Adrenal gland (tissue), 12 donors: ENCODE data around the gene ARHGEF7. TPM values are rescaled to one million over a fixed set of nuclear protein-coding genes. Genes with fewer than 3 reads are reported as not detected.

ENCODE experiments used
- DNase-seq, 7 donors: peaks; one replicate each; pipeline ENCODE4 v3.0.0-alpha.2; 2019 to 2020
- H3K27ac ChIP-seq, 5 donors: fragments of 200-600 bp; sonication (generic) in 4 of 5; 1 replicate in 3 of 5; 2 replicates in 2 of 5; pipeline versions ENCODE4 v1.5.1 to v1.8.0; 2016 to 2020; ENCODE audit warnings: mild to moderate bottlenecking in 1 of 5
- H3K27me3 ChIP-seq: fragments of 200-600 bp; 2 replicates; pipeline ENCODE4 v1.8.0; 2021
- H3K36me3 ChIP-seq, 2 donors: fragments of 200-600 bp; replicated peaks in 1 of 2; 1 replicate in 1 of 2; 2 replicates in 1 of 2; pipeline versions ENCODE4 v1.5.1 to v1.8.0; 2018 to 2022
- H3K4me1 ChIP-seq, 2 donors: fragments of 200-600 bp; replicated peaks in 1 of 2; 1 replicate in 1 of 2; 2 replicates in 1 of 2; pipeline versions ENCODE4 v1.5.1 to v1.8.0; 2018 to 2021
- H3K4me3 ChIP-seq, 4 donors: fragments of 200-600 bp; sonication (generic) in 3 of 4; one replicate each; pipeline ENCODE4 v1.5.1; 2016 to 2018
- H3K9me3 ChIP-seq, 3 donors: fragments of 200-600 bp; sonication (generic) in 1 of 3; replicated peaks in 1 of 3; 1 replicate in 2 of 3; 2 replicates in 1 of 3; pipeline versions ENCODE4 v1.5.1 to v1.8.0; 2016 to 2021
- CTCF ChIP-seq, 6 experiments: fragments of 450-650 bp in 4 of 6; fragments of 200-600 bp in 2 of 6; sonication (generic) in 1 of 6; IDR thresholded peaks; 1 replicate in 5 of 6; 2 replicates in 1 of 6; pipeline versions ENCODE4 v1.5.1 to v1.8.0; 2016 to 2021; ENCODE audit warnings: antibody characterized with exemption in 6 of 6, mild to moderate bottlenecking in 2 of 6, moderate library complexity in 1 of 6
- POLR2A ChIP-seq, 2 donors: fragments of 450-650 bp; IDR thresholded peaks; one replicate each; pipeline ENCODE4 v1.6.1; 2017; ENCODE audit warnings: antibody characterized with exemption in 2 of 2, mild to moderate bottlenecking in 2 of 2, moderate library complexity in 1 of 2
- WGBS, 4 donors: extraction: QIAGEN DNeasy Blood & Tissue Kit in 2 of 4; methylation state at CpG; one replicate each; pipeline versions ENCODE4 v1.1.5 to v1.1.7; 2013 to 2017; 5-methylcytosine and 5-hydroxymethylcytosine counted together
- intact Hi-C, 2 donors: fragments of 100-400 bp; cut with DNase I; formaldehyde crosslinking; loops; one replicate each; pipeline versions ENCODE4 v1.14.1 to v1.15.0; 2022 to 2023
- polyA plus RNA-seq, 3 donors: library from polyadenylated mRNA; stranded (reverse); fragments of 200-250 nt in 2 of 3; fragments of 350-450 nt in 1 of 3; fragmentation: Illumina TruSeq in 1 of 3; extraction: RNeasy Lipid Tissue Mini Kit (QIAGEN cat#74804) in 1 of 3; gene quantifications; one replicate each; pipeline ENCODE4 v1.2.3, GENCODE V29; 2013 to 2014
- total RNA-seq, 9 donors: library from RNA; depleted of rRNA in 4 of 9; stranded (reverse); fragments of >200 nt in 4 of 9; fragments of 120-200 nt in 1 of 9; fragmentation: NEBNext Ultra II Directional in 1 of 9; extraction: Animal tissue kit (Norgen Biotek cat#: 25700) in 1 of 9; gene quantifications; one replicate each; pipeline versions ENCODE4 v1.1.0 to v1.2.4, GENCODE V29; 2013 to 2023
- donor health status: healthy with polysubstance abuse.
- donor health status: Bipolar disorder and iron deficiency.
- donor health status: DM: yes; HTN: yes; CAD: no.
- donor health status: DM: no; HTN: no; CAD: no.
- donor health status: DM: no; HTN: no; CAD: no.
- donor health status: DM: yes; HTN: yes; CAD: no.

Gene ARHGEF7
- total and polyA plus RNA-seq, 12 donors: 25.3 to 69.3 (median 53.2) TPM

- intact Hi-C loops: no loop called here
- TF ChIP-seq POLR2A (IDR thresholded peaks at IDR 0.05) (no peak), CTCF (IDR thresholded peaks at IDR 0.05) (no peak)
- peak in 1 of 7 donors; percentile 29 for DNase-seq
- no peak overlapping the region for H3K4me3 ChIP-seq
- H3K27me3 ChIP-seq: no peaks in the 10 kb centered on the region
- H3K27ac ChIP-seq: no peak overlapping the region
- no peaks in the 10 kb centered on the region for H3K36me3 ChIP-seq
- no peaks in the 10 kb centered on the region for H3K9me3 ChIP-seq
- 87 to 93% (median 90%) methylated on average over 32 of the region's 32 CpGs for WGBS, 4 donors
- no peaks in the 10 kb centered on the region for H3K4me1 ChIP-seq
Observed at GRCh38 chr13:111327730-111328573, 212.8 kb downstream of the ARHGEF7 start.

DNA sequence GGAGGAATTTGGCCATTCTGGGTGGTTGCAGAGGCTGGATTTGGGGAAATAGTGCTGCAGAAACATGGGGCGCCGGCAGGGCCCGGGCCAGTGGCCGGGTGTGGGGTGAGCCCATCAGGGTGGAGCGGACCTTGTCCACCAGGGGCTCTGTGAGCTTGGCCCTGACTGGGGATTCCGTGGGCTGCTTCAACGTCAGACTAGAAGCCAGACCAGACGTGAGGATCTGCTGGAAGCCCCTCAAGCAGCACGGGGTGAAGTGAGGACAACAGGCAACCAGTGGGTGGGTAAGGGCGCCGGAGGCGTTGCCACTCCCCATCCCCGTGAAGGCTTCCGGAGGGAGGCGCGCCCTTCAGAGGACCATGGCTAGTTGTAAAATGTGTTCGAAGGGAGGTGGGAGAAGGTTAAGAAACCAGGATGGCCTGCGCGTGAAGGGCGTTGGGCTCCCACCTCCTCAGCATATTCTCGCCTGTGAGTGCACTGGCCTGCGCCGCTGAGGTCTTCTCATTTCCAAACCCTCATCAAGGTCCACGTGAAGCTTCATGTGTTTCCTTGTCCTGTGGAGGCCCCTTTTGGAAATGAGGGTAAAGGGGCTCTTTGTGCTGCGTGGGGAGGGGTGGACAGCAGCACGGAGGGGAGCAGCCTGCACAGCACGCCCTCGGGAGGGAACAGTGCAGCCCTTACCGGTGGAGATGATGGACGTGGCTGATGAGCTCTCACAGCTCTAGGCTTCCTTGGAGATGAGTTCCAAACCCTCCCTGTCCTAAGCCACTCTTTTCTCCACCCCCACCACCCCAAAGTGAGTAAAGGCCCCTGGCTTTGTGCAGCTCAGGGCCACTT lies 213.7 kb downstream of the ARHGEF7 start:
- intact Hi-C loops: no loop called here
- H3K27me3 ChIP-seq: no peaks in the 10 kb centered on the region
- no peaks in the 10 kb centered on the region for H3K4me1 ChIP-seq
- DNase-seq: peak in 1 of 7 donors; percentile 23
- H3K27ac ChIP-seq: no peak overlapping the region
- no peak overlapping the region for H3K4me3 ChIP-seq
- H3K9me3 ChIP-seq: no peaks in the 10 kb centered on the region
- TF ChIP-seq CTCF (IDR thresholded peaks at IDR 0.05) (no peak), POLR2A (IDR thresholded peaks at IDR 0.05) (no peak)
- 85 to 94% (median 87%) methylated on average over 22 to 30 of the region's 30 CpGs for WGBS, 4 donors
- H3K36me3 ChIP-seq: no peaks in the 10 kb centered on the region

DNA sequence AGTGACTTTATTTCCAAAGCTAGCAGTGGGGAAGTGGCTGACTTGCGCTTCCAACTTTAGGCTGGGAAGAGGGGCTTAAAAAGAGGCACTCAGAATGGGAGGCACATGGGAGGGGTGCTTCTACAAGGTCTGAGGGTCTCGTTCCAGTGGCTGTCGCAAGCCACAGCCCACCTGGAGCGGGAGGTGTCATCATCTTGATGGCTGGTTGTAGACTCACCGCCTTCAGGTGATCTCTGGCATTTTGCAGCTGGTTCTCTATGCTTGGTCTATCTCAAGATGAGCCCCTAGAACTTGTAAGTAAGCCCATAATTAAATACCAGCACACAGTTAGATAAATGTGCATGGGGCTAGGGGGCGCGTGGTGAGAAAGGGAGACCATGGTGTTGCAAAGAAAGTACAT lies 214.5 kb downstream of the ARHGEF7 start:
- Histone ChIP-seq H3K4me1 (no peaks in the 10 kb centered on the region), H3K27me3 (no peaks in the 10 kb centered on the region), H3K9me3 (no peaks in the 10 kb centered on the region), H3K27ac (no peak overlapping the region), H3K4me3 (no peak overlapping the region), H3K36me3 (no peaks in the 10 kb centered on the region)
- WGBS, 4 donors: 90 to 93% (median 93%) methylated on average over 6 to 7 of the region's 7 CpGs
- peak in 1 of 7 donors; percentile 17 for DNase-seq
- TF ChIP-seq POLR2A (IDR thresholded peaks at IDR 0.05): no peak
- TF ChIP-seq CTCF (IDR thresholded peaks at IDR 0.05): no peak
- intact Hi-C loops: no loop called here

DNA sequence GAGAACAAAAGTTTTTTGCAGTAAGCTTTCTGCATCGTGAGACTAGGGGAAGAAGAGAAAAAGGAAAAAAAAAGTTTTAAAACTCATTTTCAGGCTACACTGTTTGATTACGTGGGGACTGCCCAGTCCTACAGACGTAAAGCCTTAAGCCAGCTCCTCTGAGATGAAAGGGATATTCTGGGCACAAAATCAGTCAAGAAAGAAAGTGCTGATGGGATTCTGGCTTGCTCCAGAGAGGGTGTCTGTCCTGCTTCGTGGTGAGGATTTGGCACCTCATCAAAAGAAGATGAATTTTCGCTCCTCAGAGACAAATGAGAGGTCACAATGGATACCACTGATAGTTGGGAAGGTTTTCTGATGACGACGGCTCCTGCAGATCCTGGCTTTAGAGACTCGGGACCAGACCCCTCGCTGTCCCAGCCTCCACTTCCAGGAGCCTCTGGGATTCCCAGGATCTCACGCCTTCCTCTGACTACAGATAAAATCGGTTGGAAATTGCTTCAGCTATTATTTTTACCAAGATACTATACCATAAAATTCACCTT lies 215.0 kb downstream of the ARHGEF7 start:
- no peaks in the 10 kb centered on the region for H3K4me1 ChIP-seq
- DNase-seq: no peak
- intact Hi-C loops: no loop called here
- H3K4me3 ChIP-seq: no peak overlapping the region
- H3K36me3 ChIP-seq: no peaks in the 10 kb centered on the region
- no peak overlapping the region for H3K27ac ChIP-seq
- 72 to 80% (median 80%) methylated on average over 11 of the region's 11 CpGs for WGBS, 4 donors
- TF ChIP-seq POLR2A (IDR thresholded peaks at IDR 0.05) (no peak), CTCF (IDR thresholded peaks at IDR 0.05) (no peak)
- no peaks in the 10 kb centered on the region for H3K9me3 ChIP-seq
- H3K27me3 ChIP-seq: no peaks in the 10 kb centered on the region
